SU-DHL-6 (cell line): ENCODE data around the gene AHCY.
"Not testable (repeated sequence)": the region's sequence is repeated elsewhere in the genome, so short reads cannot be mapped to it uniquely, and the experiment has no call there.

Source experiments
- H2AFZ ChIP-seq: fragments of 200-600 bp; sonication (generic); 2 replicates; pipeline ENCODE4 v1.6.1; 2014; ENCODE audit warnings: low read depth, mild to moderate bottlenecking, moderate library complexity, mixed read lengths, antibody characterized with exemption, low read length; ENCODE audit not compliant: severe bottlenecking
- H3F3A ChIP-seq: fragments of 200-600 bp; shearing (Covaris generic); 2 replicates; pipeline ENCODE4 v1.6.0; 2016; ENCODE audit warnings: antibody characterized with exemption, mild to moderate bottlenecking; ENCODE audit not compliant: insufficient read depth
- H3K27ac ChIP-seq: fragments of 200-600 bp; sonication (generic); 2 replicates; pipeline ENCODE4 v1.5.1; 2016; ENCODE audit warnings: low read depth, mild to moderate bottlenecking, low read length, moderate library complexity, mixed read lengths
- H3K27me3 ChIP-seq: fragments of 200-600 bp; sonication (generic), shearing (Covaris generic); 2 replicates; pipeline ENCODE4 v1.6.0; 2014; ENCODE audit warnings: mild to moderate bottlenecking, low read length
- H3K36me3 ChIP-seq: fragments of 200-600 bp; sonication (generic); 2 replicates; pipeline ENCODE4 v1.6.1; 2014; ENCODE audit warnings: mild to moderate bottlenecking, low read length, mixed read lengths
- H3K4me2 ChIP-seq: fragments of 300-600, 200-600 bp; shearing (Covaris generic), sonication (generic); 2 replicates; pipeline ENCODE4 v1.6.0; 2014; ENCODE audit warnings: low read length, low read depth, mild to moderate bottlenecking; ENCODE audit not compliant: poor library complexity, severe bottlenecking
- H3K4me3 ChIP-seq: fragments of 200-600 bp; sonication (generic); 2 replicates; pipeline ENCODE4 v1.5.1; 2014; ENCODE audit warnings: antibody characterized with exemption, low read length, mild to moderate bottlenecking, mixed read lengths; ENCODE audit not compliant: insufficient read depth, poor library complexity, severe bottlenecking
- H3K79me2 ChIP-seq: fragments of 200-600 bp; sonication (generic); 2 replicates; pipeline ENCODE4 v1.6.1; 2014; ENCODE audit warnings: mild to moderate bottlenecking, low read length, moderate library complexity; ENCODE audit not compliant: insufficient read depth
- H3K9ac ChIP-seq: fragments of 200-600 bp; sonication (generic); 2 replicates; pipeline ENCODE4 v1.7.0; 2014; ENCODE audit warnings: mild to moderate bottlenecking, low read length
- H3K9me2 ChIP-seq: fragments of 200-600 bp; sonication (generic); replicated peaks from 2 replicates; pipeline ENCODE4 v1.6.1; 2014; ENCODE audit warnings: low read length; ENCODE audit not compliant: insufficient read depth
- H3K9me3 ChIP-seq: fragments of 200-600 bp; sonication (generic); 2 replicates; pipeline ENCODE4 v1.6.1; 2014; ENCODE audit warnings: low read length, mixed read lengths; ENCODE audit not compliant: insufficient read depth
- H4K20me1 ChIP-seq: fragments of 200-600 bp; sonication (generic); 2 replicates; pipeline ENCODE4 v1.6.1; 2014; ENCODE audit warnings: low read depth, mild to moderate bottlenecking, antibody characterized with exemption, low read length, moderate library complexity, mixed read lengths
- CTCF ChIP-seq: fragments of 200-600 bp; sonication (generic); IDR thresholded peaks from one replicate; pipeline ENCODE4 v1.5.1; 2017; ENCODE audit warnings: antibody characterized with exemption, mild to moderate bottlenecking, low read length, moderate library complexity; ENCODE audit not compliant: insufficient read depth, poor library complexity, severe bottlenecking
- EZH2phosphoT487 ChIP-seq: fragments of 200-600 bp; sonication (generic), shearing (Covaris generic); conservative IDR thresholded peaks from 2 replicates; pipeline ENCODE4 v1.6.1; 2018; ENCODE audit warnings: mild to moderate bottlenecking, antibody characterized with exemption, low read length, moderate library complexity, mixed read lengths

Gene AHCY

GRCh38 chr20:34268145-34268544 lies 35.0 kb downstream of the AHCY start:
- Histone ChIP-seq H3K9me3 (no peaks in the 10 kb centered on the region), H3K27me3 (no peaks in the 10 kb centered on the region), H3K9ac (no peak overlapping the region), H3F3A (no peaks in the 10 kb centered on the region), H3K9me2 (no peaks in the 10 kb centered on the region), H3K36me3 (no peaks in the 10 kb centered on the region), H3K4me3 (no peak overlapping the region), H2AFZ (no peak overlapping the region), H4K20me1 (no peaks in the 10 kb centered on the region), H3K79me2 (no peaks in the 10 kb centered on the region), H3K27ac (no peak overlapping the region), H3K4me2 (no peak overlapping the region)
- TF ChIP-seq CTCF (no peak), EZH2phosphoT487 (no peak)

GRCh38 chr20:34264141-34264540 lies 39.0 kb downstream of the AHCY start:
- Histone ChIP-seq H3K27ac (no peak overlapping the region), H3K9me3 (no peaks in the 10 kb centered on the region)

GRCh38 chr20:34263468-34263867 lies 39.7 kb downstream of the AHCY start:
- not testable (repeated sequence) for H3K27ac ChIP-seq, H3K36me3 ChIP-seq, H2AFZ ChIP-seq, H3K9me3 ChIP-seq, H3K79me2 ChIP-seq, H3K27me3 ChIP-seq, H3K4me2 ChIP-seq, H3K9me2 ChIP-seq, H4K20me1 ChIP-seq, H3K4me3 ChIP-seq, H3K9ac ChIP-seq, H3F3A ChIP-seq

More at GRCh38 chr20:34264141-34264540, 39.0 kb downstream of the AHCY start:
- Histone ChIP-seq H3K4me3 (no peak overlapping the region), H3K9ac (no peak overlapping the region), H3K79me2 (no peaks in the 10 kb centered on the region), H3K36me3 (no peaks in the 10 kb centered on the region), H3K9me2 (no peaks in the 10 kb centered on the region), H3K4me2 (no peak overlapping the region), H4K20me1 (no peaks in the 10 kb centered on the region), H3F3A (no peaks in the 10 kb centered on the region), H3K27me3 (no peaks in the 10 kb centered on the region), H2AFZ (no peak overlapping the region)
- TF ChIP-seq CTCF = no peak
- no peak for TF ChIP-seq EZH2phosphoT487

- Histone ChIP-seq H3K9me2 (no peaks in the 10 kb centered on the region), H3K9ac (no peak overlapping the region), H3F3A (no peaks in the 10 kb centered on the region), H3K27ac (no peak overlapping the region), H3K4me2 (no peak overlapping the region), H2AFZ (no peak overlapping the region), H3K9me3 (no peaks in the 10 kb centered on the region), H3K36me3 (no peaks in the 10 kb centered on the region), H3K4me3 (no peak overlapping the region), H4K20me1 (no peaks in the 10 kb centered on the region), H3K27me3 (no peaks in the 10 kb centered on the region), H3K79me2 (no peaks in the 10 kb centered on the region)
- TF ChIP-seq EZH2phosphoT487 = no peak
- TF ChIP-seq CTCF = no peak
These were observed 40.5 kb downstream of the AHCY start for GRCh38 chr20:34262488-34263288.
